PC-9 (cell line): Measurements from ENCODE around the gene RPL29.

Source experiments
- EZH2 ChIP-seq: fragments of 200-600 bp; sonication (generic); IDR thresholded peaks from 2 replicates; pipeline ENCODE4 v1.8.0; 2017; ENCODE audit warnings: antibody characterized with exemption, low read depth
- TF ChIP-seq, protein P1 (sequence below): fragments of 200-600 bp; sonication (generic); conservative IDR thresholded peaks from 2 replicates; pipeline ENCODE4 v1.6.1; 2017; ENCODE audit warnings: mixed run types, antibody characterized with exemption, mild to moderate bottlenecking, moderate library complexity

GRCh38 chr3:51945926-51946705, 49.6 kb downstream of the RPL29 start:
- TF ChIP-seq, protein P1, sequence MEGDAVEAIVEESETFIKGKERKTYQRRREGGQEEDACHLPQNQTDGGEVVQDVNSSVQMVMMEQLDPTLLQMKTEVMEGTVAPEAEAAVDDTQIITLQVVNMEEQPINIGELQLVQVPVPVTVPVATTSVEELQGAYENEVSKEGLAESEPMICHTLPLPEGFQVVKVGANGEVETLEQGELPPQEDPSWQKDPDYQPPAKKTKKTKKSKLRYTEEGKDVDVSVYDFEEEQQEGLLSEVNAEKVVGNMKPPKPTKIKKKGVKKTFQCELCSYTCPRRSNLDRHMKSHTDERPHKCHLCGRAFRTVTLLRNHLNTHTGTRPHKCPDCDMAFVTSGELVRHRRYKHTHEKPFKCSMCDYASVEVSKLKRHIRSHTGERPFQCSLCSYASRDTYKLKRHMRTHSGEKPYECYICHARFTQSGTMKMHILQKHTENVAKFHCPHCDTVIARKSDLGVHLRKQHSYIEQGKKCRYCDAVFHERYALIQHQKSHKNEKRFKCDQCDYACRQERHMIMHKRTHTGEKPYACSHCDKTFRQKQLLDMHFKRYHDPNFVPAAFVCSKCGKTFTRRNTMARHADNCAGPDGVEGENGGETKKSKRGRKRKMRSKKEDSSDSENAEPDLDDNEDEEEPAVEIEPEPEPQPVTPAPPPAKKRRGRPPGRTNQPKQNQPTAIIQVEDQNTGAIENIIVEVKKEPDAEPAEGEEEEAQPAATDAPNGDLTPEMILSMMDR = no peak
- TF ChIP-seq EZH2 = no peak
